Lung (tissue), 12 donors: ENCODE measurements around the gene FAIM2. TPM values are rescaled to one million over a fixed set of nuclear protein-coding genes. Genes with fewer than 3 reads are reported as not detected.

Experiments
- ATAC-seq: fragments of 200-7000 bp; cut with Tn5 transposase; one replicate; pipeline ENCODE4 v1.9.1; 2020; ENCODE audit warnings: moderate number of reproducible peaks; ENCODE audit not compliant: insufficient read depth, low FRiP score
- DNase-seq, 3 donors: peaks; one replicate each; pipeline ENCODE4 v3.0.0-alpha.2; 2013 to 2017
- H3K27ac ChIP-seq, 2 donors: one replicate each; pipeline ENCODE4 v1.5.1; 2013; ENCODE audit warnings: mild to moderate bottlenecking in 2 of 2, moderate library complexity in 2 of 2, control low read depth in 1 of 2, inconsistent platforms in 1 of 2, low read depth in 1 of 2, low read length in 1 of 2
- H3K27me3 ChIP-seq, 3 donors: one replicate each; pipeline ENCODE4 v1.5.1; 2013; ENCODE audit warnings: low read length in 2 of 3; ENCODE audit not compliant: control insufficient read depth in 3 of 3, insufficient read depth in 3 of 3
- H3K36me3 ChIP-seq, 4 donors: one replicate each; pipeline ENCODE4 v1.5.1; 2013; ENCODE audit warnings: low read length in 4 of 4, mild to moderate bottlenecking in 1 of 4, moderate library complexity in 1 of 4; ENCODE audit not compliant: control insufficient read depth in 4 of 4, insufficient read depth in 4 of 4
- H3K4me1 ChIP-seq, 5 donors: one replicate each; pipeline ENCODE4 v1.5.1; 2013; ENCODE audit warnings: low read length in 5 of 5, mild to moderate bottlenecking in 2 of 5, moderate library complexity in 1 of 5; ENCODE audit not compliant: control insufficient read depth in 5 of 5, insufficient read depth in 5 of 5
- H3K4me3 ChIP-seq: one replicate; pipeline ENCODE4 v1.5.1; 2013; ENCODE audit warnings: mild to moderate bottlenecking, control low read depth, moderate library complexity
- H3K9ac ChIP-seq, 2 donors: one replicate each; pipeline ENCODE4 v1.5.1; 2013; ENCODE audit warnings: low read length in 2 of 2, control low read depth in 1 of 2; ENCODE audit not compliant: insufficient read depth in 1 of 2
- H3K9me3 ChIP-seq, 4 donors: one replicate each; pipeline ENCODE4 v1.5.1; 2013; ENCODE audit warnings: low read length in 3 of 4, mild to moderate bottlenecking in 1 of 4, moderate library complexity in 1 of 4; ENCODE audit not compliant: control insufficient read depth in 4 of 4, insufficient read depth in 3 of 4
- CTCF ChIP-seq: IDR thresholded peaks from 2 replicates; pipeline ENCODE4 v1.5.1; 2012; ENCODE audit warnings: mild to moderate bottlenecking; ENCODE audit errors: control extremely low read depth, extremely low read depth
- WGBS, 2 donors: extraction: QIAGEN DNeasy Blood & Tissue Kit; methylation state at CpG; one replicate each; pipeline ENCODE4 v1.1.7; 2013; 5-methylcytosine and 5-hydroxymethylcytosine counted together
- polyA plus RNA-seq, 2 donors: library from polyadenylated mRNA; stranded (reverse); fragments of 200-250 nt; gene quantifications; one replicate each; pipeline ENCODE4 v1.2.1, GENCODE V29; 2013
- total RNA-seq, 2 donors: library from RNA; depleted of rRNA in 1 of 2; stranded (reverse); fragments of >200 nt in 1 of 2; gene quantifications; one replicate each; pipeline ENCODE4 v1.2.1, GENCODE V29; 2014 to 2021
- donor health status: control.
- donor health status: control.
- donor health status: Bipolar disorder and iron deficiency.
- donor health status: healthy.
- donor health status: DM: yes; HTN: yes; CAD: no.

Gene FAIM2
- total and polyA plus RNA-seq, 4 donors = 0.46 to 1.4 (median 0.55) TPM

GRCh38 chr12:49921299-49921698 lies 17.6 kb upstream of the FAIM2 start:
- TF ChIP-seq CTCF = no peak

GRCh38 chr12:49920915-49921286 lies 17.2 kb upstream of the FAIM2 start:
- Histone ChIP-seq H3K27me3 (no peaks in the 10 kb centered on the region), H3K4me1 (peaks cover 0 to 7% (median 0%) of the 10 kb centered on the region in 5 donors), H3K27ac (no peak overlapping the region), H3K36me3 (no peaks in the 10 kb centered on the region), H3K9ac (no peak overlapping the region), H3K4me3 (no peak overlapping the region), H3K9me3 (no peaks in the 10 kb centered on the region)
- 80 to 86% methylated on average over 3 of the region's 3 CpGs for WGBS, 2 donors
- DNase-seq = no peak
- TF ChIP-seq CTCF = no peak
- ATAC-seq = no peak

More at GRCh38 chr12:49921299-49921698, 17.6 kb upstream of the FAIM2 start:
- Histone ChIP-seq H3K9ac (no peak overlapping the region), H3K9me3 (no peaks in the 10 kb centered on the region), H3K36me3 (no peaks in the 10 kb centered on the region), H3K4me3 (no peak overlapping the region), H3K27me3 (no peaks in the 10 kb centered on the region), H3K27ac (no peak overlapping the region), H3K4me1 (peaks cover 0 to 7% (median 0%) of the 10 kb centered on the region in 5 donors)
- DNase-seq = no peak
- WGBS, 2 donors = 69 to 79% methylated on average over 3 of the region's 3 CpGs
- ATAC-seq = no peak

GRCh38 chr12:49920241-49920914 lies 16.7 kb upstream of the FAIM2 start:
- DNase-seq = no peak
- Histone ChIP-seq H3K4me1 (peaks cover 0 to 7% (median 0%) of the 10 kb centered on the region in 5 donors), H3K9me3 (no peaks in the 10 kb centered on the region), H3K4me3 (no peak overlapping the region), H3K27me3 (no peaks in the 10 kb centered on the region), H3K36me3 (no peaks in the 10 kb centered on the region), H3K27ac (no peak overlapping the region), H3K9ac (no peak overlapping the region)
- 42 to 46% methylated on average over 12 of the region's 12 CpGs for WGBS, 2 donors
- no peak for TF ChIP-seq CTCF
- no peak for ATAC-seq

- no peak for TF ChIP-seq CTCF
- WGBS, 2 donors = 79 to 89% methylated on average over 5 of the region's 5 CpGs
- no peak for ATAC-seq
- no peak overlapping the region for H3K9ac ChIP-seq
- no peaks in the 10 kb centered on the region for H3K36me3 ChIP-seq
- no peak overlapping the region for H3K4me3 ChIP-seq
- peaks cover 0 to 14% (median 3%) of the 10 kb centered on the region in 5 donors for H3K4me1 ChIP-seq
- no peaks in the 10 kb centered on the region for H3K27me3 ChIP-seq
- DNase-seq = no peak
- no peaks in the 10 kb centered on the region for H3K9me3 ChIP-seq
- no peak overlapping the region for H3K27ac ChIP-seq
These were observed 14.1 kb upstream of the FAIM2 start for GRCh38 chr12:49917788-49918173.
